NCI-H69 (cell line): ENCODE data around the gene CIB4.
A peak's percentile ranks its signal among the peaks of the same experiment; 100 is the strongest.
"Not testable (repeated sequence)": the region's sequence is repeated elsewhere in the genome, so short reads cannot be mapped to it uniquely, and the experiment has no call there.

ENCODE experiments used
- DNase-seq: peaks from one replicate; lab custom pipeline; 2025; lab: John Stamatoyannopoulos, UW

Gene CIB4

DNA sequence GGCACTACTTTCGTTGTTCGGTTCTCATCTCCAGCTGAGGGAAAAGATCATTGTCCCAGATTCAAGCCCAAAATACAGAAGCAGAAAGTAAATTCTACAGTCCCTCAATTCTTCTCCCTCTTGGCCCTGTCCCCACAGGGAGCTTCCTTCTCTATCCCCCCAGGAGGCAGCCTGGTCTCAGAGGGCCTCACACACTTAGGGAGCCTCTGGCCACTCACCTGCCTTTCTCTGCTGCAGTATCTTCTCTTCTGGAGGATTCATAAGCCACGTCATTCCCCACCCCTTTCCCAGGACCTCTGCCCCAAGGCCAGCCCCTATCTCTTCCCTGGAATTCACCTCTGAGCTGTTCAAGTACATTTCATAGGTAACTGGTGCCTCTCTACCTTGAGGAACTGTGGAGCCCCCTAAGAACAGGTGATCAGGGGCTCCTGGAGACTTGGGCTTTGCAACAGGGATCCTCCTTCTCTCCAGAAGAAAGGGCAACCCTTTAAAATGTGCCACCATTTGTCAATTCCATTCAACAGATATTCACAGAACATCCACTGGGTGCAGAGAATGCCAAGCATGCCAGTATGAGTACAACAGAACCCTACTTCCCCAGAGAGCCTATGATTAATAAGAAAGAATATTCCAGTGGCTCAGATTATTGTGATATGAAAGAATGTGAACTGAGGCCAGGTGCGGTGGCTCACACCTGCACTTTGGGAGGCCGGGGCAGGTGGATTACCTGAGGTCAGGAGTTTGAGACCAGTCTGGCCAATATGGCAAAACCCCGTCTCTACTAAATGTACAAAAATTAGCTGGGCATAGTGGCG is 72.9 kb downstream of the CIB4 start:
- DNase-seq, result no peak

DNA sequence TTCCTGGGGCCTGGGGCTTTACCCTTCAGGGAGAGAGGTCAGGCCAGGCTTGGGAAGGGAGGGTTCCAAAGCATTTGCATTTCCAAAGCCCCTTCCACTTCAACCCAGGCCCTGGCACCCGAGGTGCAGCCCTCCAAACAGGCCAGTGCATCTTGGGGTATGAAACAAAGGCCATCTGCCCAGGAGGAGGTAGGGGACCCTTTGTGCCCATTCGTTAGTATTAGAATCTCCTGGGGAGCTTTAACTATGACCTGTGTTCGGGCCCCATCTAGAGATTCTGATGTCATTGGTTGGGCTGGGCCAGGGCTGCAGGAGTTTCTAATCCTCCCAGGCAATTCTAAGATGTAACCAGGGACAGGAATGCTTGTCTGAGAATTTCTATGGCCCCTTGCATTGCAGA is 73.6 kb downstream of the CIB4 start:
- DNase-seq, result no peak

DNA sequence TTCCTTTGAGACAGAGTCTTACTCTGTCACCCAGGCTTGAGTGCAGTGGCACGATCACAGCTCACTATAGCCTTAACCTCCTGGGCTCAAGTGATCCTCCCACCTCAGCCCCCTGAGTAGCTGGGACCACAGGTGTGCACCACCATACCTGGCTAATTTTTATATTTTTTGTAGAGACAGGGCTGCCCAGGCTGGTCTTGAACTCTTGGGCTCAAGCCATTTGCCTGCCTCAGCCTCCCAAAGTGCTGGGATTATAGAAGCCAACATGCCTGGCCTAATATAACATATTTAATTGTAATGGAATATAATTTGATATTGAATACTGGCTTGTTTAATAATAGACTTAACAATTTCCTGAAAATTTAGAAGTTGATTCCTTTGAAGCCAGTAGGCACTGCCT is 74.4 kb downstream of the CIB4 start:
- not testable (repeated sequence) for DNase-seq

DNA sequence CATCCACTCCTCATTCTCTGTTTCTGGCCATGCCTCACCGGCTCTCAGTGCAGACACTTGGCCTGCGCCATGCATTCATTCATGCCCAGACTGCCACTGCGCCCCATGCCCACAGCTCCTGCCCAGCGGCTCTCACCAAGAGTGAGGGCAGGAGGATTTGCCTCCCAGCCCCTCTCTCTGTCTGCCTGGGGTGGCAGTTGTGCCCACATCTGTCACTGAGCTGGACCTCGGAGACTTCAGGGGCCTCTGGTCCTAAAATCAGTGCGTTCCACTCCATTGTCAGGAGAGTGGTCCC is 75.1 kb downstream of the CIB4 start:
- DNase-seq, result no peak

DNA sequence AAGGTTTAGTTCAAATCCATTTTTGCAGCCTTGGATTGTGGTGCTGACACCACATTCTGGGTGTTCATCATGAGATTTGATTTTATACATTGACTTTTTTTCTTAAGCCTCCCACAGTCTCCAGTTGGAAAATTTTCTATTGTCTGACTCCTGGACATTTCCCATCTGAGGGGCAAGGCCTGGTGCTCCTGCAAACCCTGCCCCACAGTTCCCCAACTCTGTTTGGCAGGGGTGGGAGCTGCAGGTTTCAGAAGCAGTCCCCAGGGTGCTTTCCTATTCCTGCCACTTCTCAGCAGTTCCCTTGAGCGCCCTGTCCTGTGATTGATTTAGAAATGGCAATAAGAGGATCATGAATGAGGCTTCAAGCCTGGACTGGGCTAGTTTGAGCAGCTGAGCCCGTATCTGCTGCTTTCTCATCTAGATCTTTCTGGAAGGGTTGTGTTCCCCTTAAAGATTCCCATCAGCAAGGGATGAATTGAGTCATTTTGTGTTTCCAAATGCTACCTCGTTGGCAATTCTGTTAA is 77.0 kb downstream of the CIB4 start:
- DNase-seq, result peak; percentile 9

DNA sequence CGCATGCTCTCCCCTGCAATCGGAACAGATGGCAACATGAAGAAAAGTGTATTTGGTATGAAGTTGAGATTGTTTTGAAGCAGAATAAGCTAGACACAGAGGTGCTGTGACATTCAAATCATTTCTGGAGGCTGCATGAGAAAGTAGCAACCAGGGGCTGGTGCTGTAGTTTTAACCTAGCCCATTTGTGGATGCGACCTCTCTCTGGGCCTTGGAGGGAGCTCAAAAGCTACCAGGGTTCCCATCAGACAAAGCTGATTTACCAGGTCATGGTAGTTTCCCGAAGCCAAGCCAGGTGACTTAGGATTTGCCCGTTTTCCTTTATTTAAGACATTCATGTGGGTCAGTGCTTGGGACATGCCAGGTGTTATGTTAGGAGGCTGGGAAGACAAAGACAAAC is 77.5 kb downstream of the CIB4 start:
- peak; percentile 28 for DNase-seq

DNA sequence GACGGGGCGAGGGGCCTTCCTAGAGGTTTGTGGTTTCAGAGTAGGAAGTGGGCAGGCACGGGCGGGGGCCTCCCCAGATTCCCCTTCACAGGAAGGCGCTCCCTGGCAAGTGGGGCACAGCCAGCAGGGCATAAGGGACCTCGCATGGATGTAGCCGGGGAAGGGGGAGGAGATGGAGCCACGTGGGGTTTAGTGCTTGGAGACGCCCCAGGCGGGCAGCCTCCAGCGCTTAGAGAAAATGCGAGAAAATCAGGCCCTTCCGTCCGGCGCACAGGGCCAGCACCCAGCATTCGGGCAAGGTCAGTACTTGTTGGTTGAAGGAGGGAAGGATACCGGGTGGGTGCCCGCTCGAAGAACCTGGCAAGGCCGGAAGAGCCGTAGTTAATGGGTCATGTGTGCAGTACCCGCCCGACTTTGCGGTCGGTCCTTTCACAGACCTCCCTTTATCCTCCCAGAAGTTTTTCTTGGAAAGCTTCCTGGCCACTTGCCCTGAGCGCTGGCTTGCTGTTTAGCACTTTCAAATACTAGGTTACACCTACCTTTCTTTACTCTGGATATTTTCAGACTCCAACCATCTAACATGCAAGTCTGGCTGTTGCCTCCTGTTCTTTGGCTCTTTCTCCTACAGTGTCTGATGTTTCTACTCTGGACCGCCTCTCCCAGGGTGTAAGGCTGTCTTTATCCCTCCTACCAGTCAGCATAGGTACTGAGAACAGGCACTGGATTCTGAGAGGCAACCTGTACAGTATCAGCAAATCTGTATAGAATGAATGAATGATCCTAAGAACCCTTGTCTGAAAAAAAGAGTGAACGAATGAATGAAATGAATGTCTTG is 78.1 kb downstream of the CIB4 start:
- DNase-seq, result peak; percentile 79

DNA sequence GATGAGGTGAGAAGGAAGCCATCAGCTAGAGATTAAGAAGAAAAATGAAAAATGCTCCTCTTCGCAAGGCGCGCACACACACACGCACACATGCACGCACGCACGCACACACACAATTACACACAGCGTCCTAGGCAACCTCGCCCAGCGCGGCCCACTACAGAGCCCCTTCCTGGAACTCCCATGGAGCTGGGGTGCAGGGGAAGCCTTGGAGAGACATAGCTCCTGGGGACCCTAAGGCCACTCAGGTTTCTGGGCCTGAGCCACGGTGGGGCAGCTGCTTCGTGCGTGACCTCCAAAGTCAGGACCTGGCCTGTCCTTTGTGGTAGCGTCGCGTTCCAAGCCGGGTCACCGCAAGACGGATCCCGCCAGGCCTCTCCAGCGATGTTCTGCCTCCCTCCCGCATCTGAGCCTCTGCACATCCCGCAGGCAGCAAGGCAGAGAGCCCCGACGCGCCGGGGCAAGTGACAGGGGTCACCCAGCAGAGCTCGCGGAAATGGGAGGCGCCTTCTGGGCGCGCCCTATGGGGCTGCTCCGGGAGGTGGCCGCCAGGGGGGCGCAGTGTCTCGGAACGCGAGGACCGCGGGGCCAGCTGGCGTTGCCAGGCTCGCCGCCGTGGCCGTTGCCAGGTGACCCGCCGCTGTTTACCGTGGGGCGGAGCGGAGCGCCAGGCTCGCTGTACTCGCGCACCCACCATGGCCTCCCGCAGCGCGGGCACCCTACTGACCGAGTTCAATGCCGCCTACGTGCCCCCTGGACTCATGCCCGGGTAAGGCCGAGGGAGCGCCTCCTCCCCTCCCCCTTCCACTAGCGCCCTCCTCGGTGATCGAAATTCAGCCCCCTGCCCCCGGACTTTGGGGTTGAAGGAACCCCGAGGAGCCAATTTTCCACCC is 79.0 kb downstream of the CIB4 start:
- DNase-seq, result peak; percentile 90

DNA sequence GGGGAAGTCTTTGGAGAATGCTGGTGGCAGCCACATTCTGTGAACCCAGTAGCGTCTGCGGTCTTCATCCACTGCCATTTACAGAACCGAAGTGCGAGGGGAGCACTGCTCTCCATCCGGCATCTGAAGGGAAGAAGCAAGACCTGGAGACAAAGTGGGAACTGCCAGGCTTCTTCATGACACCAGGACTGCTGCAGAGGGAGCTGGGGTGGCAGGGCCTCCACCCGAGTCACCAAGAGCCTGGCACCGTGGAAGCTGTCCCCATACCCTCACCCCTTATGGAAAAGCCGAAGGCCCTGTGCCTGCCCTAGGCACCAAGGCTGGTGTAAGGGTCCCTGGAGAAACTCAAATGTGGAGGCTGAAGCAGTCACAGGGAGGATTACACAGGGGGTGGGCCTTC is 79.8 kb downstream of the CIB4 start:
- DNase-seq, result no peak

DNA sequence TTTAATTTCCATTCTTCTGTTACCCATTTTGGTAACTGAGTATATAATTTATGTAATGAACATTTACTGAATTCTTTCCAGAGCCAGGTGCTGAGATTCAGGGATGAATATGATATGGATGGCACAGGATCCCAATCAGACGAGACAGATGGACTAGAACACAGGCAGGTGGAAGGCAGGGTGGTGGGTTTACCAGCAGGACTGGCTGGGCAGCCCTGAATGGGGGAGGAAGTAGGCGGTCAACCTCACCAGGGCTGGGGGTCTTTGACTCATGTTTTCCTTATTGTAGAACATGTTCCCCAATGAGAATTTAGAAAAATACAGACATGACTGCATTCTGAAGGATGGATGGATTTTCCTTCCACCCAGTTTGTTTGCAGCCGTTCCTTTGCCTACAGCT is 80.3 kb downstream of the CIB4 start:
- DNase-seq, result peak; percentile 6

DNA sequence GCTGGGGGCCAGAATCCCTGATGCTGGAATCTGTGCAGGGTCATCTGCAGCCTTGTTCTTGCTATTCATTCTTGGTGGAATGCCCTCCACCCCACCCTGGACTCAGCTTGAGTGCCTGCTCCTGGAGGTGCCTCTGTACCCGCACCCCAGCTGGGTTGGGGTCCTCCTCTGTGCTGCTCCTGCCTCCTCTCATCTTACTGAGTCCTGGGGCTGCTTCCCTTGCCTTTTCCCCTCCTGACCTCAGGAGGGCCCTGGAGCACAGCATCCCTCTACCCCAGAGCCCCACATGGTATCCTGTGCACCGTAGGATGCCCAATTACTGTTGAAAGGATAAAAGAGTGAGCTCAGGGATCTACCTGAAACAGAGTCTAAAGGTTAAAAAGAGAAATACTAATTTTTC is 81.6 kb downstream of the CIB4 start:
- peak; percentile 78 for DNase-seq

DNA sequence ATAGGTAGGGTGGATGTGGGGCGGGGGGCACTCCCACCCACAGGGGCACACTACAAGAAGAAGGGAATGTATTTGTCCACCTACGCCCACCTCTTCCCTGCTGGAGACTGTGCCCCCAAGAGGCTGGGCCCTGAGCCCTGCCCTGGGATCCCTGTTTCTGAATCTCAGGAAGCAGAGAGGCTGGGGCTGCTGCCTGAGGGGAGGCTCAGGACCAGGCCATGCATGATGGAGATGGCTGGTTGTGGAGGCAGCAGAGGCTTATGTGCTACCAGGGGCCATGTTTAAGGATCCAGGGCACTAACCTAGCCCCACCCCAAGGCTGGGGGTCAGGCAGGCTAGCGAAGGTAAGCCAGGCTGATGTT is 82.1 kb downstream of the CIB4 start:
- DNase-seq, result no peak

DNA sequence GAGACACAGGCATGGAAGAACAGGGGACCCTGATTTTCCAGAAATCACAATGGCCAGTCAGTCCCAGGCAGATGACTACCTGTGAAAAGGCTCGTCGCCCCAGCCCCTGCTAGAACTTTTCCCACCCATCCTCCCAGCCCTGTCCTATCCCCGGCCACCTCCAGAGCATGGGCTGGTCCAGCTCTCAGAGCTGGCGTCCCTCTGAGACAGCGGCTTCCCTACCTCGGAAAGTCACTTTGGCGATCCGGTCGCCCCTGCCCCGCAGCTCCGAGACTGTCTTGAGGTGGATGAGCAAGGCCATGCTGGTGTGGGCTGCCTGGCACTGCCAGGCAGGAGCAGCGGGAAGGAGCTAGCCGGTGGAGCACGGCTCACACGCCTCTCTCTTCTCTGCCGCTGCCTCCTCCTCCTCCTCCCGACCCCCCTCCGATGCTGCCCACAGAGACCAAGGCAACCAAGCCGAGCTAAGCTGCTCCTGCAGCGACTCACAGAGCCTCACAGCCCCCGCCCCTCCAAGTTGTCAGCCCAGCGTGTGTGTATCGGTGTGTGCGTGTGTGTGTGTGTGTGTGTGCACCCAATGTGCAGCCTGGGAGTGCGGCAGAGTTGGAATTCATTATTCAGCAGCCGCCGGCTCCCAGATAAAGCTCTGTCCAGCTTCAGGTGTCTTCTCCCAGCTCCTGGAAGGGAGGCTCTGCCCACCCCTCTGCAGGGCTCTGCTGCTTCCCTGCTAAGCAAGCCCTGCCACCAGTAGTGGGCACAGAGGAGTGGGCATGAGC is 82.7 kb downstream of the CIB4 start:
- DNase-seq, result peak; percentile 77

DNA sequence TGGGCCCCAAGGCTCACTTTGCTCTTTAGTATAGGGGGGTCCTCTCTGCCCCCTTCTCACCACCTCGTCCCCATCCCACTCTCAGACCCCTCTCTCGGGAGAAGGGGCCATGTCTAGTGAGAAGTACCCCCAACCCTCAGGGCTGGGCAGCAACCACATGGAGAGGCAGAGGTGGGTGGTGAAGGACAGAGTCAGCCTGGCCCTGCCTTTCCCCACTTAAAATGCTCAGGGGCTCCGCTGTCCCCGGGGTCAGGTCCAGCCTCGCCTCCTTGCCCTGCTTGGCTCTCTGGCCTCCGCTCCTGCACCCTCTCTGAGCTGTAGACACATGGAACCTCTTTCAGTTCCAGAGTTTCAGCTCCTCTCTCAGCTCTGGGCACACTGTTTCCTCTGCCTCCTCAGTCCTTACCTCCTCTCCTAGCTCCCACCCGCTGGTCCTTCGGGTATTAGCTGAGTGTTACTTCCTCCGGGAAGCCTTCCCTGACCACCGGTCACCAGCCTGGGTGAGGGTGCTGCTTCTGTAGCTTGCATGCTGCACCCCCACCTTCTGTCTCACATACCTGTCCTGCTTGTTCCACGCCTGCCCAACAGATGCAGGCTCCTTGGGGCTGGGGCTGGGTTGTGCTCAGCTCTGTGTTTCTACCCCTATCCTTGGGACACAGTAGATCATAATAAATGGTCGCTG is 83.8 kb downstream of the CIB4 start:
- DNase-seq, result no peak

DNA sequence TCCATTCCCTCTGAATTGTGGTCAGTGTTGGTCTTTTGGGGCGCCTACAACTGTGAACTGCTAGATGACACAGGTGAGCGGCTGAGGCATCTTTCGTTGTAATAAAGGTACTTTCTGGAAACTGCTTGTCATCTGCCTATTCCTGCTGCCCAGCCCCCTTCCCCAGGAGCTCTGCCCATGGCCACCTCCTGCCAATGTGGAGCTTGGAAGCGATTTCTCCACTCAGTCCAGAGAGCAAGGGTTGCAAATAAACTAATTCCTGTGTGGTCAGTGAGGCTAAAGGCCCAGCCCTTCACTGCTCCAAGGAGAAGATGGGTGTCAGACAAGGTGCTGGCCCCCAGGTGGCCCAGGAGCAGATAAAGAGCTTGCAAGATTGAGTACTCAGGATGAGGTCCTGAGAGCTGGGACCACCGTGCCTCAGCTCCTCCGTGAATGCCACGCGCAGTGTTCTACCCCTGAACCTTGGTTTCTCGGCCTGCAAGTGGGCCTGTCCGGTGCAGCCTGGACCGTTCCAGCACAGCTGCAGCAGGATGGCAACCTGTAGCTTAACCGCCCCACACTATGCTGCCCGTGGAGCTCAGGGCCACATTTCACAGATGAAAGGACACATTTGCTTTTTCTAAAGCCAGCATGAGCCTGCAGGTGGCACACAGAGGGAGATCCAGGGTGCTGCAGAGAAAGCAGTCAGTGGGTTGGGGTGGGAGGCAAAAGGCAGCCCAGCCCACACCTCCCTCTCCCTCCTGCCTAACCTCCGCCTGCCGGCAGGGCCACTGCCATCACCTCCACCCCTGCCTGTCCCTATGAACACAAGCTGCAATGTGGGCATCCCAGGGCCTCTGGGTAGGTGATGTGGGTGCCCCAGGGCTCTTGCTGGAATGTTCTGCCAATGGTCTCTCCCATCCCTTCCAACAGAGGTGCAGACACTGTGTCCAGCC is 84.6 kb downstream of the CIB4 start:
- DNase-seq, result peak; percentile 32

DNA sequence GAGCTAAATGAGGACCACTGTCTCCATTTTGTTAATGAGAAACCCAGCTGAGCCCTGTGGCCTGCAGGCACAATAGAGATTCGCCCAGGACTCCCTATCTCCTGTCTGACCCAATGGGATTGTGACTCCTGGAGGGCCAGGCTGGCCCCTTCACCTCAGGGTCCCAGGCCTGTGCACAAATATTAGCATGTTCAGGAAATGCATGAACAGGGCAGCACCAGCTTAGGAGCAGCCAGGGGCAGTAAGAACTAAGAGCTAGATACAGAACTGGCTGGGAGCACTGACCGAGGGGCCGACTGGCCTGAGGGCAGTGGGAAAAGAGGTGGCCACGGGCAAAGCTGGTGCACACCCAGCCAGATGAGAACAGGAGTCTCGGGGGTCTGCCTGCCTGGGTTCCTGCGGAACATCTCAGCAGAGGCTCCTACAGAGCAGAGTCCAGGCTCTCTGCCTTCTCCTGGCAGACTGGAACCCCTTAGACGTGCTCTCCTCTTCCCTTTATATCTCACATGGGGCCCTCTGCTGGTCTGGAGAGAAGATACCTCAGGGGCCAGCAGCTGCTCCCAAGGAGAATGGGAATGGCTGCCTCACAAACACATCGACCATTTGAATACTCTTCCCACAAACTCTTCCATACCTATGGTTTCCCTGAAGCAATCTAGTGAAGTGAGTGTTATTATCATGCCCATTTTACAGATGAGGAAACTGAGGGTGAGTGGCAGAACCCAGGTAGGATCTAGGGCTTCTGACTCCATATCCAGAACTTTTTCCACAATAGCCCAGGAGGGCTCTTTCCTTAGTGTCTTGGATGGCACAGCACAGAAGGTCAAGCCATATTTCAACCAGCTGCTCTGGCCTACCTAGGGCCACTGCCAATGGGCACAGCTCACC is 85.7 kb downstream of the CIB4 start:
- peak; percentile 38 for DNase-seq

DNA sequence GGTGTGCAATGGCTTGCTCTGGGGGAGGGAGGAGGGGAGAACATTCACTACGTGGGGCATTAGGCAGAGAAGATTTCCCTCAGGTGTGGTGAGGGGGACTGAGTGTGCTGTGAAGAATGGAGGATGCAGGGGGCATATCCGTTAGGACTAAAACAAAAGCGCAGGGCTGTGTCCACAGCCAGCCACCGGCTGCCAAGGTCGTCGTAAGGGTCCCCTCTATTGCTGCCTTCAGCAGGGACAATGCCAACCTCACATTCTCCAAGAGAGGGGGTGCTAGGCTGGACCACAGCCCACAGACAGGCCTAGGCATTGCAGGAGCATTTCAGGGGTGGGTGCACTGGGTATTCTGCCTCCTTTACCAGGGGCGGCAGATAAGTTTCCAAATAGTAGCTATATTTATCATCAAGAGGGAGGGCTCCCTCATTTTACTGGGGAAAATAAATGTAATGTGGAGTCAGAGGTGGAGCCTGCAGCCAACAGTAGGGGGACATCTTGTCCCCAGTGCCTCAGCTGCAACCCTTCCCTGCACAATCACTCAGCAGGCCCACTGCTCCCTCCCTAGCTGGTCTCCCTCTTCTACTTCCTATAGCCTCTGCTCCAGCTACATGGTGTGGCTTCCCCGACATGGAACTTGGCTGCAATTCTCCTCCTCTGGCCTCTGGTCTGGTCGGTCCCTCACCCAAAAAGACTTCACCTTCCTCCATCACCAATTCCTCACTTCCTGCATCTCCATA is 88.4 kb downstream of the CIB4 start:
- DNase-seq, result peak; percentile 8
